GM10266 (cell line): Measurements from ENCODE around the gene HSPBAP1.
"Not testable (repeated sequence)": the region's sequence is repeated elsewhere in the genome, so short reads cannot be mapped to it uniquely, and the experiment has no call there.

Experiments
- DNase-seq: peaks from one replicate; pipeline ENCODE4 v3.0.0; 2012; ENCODE audit errors: extremely low spot score
- TF ChIP-seq, protein P1 (sequence below): IDR thresholded peaks from 2 replicates; pipeline ENCODE4 v1.5.1; 2012; ENCODE audit warnings: mild to moderate bottlenecking, low read depth; ENCODE audit not compliant: control insufficient read depth, insufficient read depth; ENCODE audit errors: missing control alignments

HSPBAP1 gene

DNA sequence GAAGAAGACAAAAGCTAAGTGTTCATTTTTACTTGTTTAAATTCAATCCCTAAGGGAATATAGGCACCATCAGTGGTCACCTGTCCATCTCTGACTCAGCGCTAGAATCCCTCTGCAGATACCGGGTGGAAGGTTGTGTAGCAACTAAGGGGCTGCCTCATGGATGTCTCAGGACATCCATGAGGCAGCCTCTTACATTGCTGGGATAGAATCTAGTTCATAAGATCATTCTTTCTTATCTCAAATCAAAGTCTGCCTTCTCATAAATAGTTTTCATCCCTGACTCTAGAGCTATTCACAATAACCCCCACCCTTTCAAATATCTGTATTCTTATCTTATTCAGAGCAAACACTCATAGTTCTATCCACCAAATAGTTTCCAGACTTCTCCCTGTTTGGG lies 38.1 kb downstream of the HSPBAP1 start:
- DNase-seq, result no peak
- TF ChIP-seq, protein P1, sequence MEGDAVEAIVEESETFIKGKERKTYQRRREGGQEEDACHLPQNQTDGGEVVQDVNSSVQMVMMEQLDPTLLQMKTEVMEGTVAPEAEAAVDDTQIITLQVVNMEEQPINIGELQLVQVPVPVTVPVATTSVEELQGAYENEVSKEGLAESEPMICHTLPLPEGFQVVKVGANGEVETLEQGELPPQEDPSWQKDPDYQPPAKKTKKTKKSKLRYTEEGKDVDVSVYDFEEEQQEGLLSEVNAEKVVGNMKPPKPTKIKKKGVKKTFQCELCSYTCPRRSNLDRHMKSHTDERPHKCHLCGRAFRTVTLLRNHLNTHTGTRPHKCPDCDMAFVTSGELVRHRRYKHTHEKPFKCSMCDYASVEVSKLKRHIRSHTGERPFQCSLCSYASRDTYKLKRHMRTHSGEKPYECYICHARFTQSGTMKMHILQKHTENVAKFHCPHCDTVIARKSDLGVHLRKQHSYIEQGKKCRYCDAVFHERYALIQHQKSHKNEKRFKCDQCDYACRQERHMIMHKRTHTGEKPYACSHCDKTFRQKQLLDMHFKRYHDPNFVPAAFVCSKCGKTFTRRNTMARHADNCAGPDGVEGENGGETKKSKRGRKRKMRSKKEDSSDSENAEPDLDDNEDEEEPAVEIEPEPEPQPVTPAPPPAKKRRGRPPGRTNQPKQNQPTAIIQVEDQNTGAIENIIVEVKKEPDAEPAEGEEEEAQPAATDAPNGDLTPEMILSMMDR, result no peak

DNA sequence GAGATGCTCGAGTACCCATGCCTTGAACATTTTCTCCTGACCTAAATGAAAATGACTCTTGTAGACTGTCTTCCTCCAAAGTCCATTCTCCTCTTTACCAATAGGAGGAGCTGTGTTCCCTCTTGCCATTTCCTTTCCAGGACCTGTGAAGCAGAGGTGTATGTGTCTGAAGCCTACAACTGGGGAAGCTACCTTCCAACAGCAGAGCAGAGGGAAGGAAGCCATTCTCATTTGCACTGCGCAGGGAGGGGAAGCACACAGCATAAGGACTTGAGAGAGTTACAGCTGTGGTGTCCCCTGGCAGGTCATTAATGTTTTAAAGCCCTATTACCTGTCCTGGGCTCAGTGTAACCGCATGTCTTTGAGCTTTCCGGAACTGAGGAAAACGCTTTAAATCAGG lies 38.7 kb downstream of the HSPBAP1 start:
- DNase-seq, result peak; percentile 70
- TF ChIP-seq, protein P1, result peak; percentile 78

GRCh38 chr3:122748347-122748746 lies 45.3 kb downstream of the HSPBAP1 start:
- TF ChIP-seq, protein P1, result no peak

GRCh38 chr3:122747295-122747694 lies 46.3 kb downstream of the HSPBAP1 start:
- not testable (repeated sequence) for DNase-seq

More at GRCh38 chr3:122748347-122748746, 45.3 kb downstream of the HSPBAP1 start:
- no peak for DNase-seq

GRCh38 chr3:122745369-122746021 lies 48.1 kb downstream of the HSPBAP1 start:
- DNase-seq, result no peak

GRCh38 chr3:122743581-122744120 lies 50.0 kb downstream of the HSPBAP1 start:
- no peak for DNase-seq
- TF ChIP-seq, protein P1, result no peak

More at GRCh38 chr3:122745369-122746021, 48.1 kb downstream of the HSPBAP1 start:
- TF ChIP-seq, protein P1, result no peak

GRCh38 chr3:122742234-122742633 lies 51.4 kb downstream of the HSPBAP1 start:
- TF ChIP-seq, protein P1, result no peak
- no peak for DNase-seq
